Sigmoid colon (tissue), 7 donors: ENCODE results near the gene REST. TPM values are rescaled to one million over a fixed set of nuclear protein-coding genes. Genes with fewer than 3 reads are reported as not detected.

ENCODE experiments used
- DNase-seq: peaks from one replicate; pipeline ENCODE4 v3.0.0-alpha.2; 2019
- H3K27ac ChIP-seq, 4 donors: fragments of 200-600 bp; sonication (generic); one replicate each; pipeline ENCODE4 v1.5.1; 2016 to 2019; ENCODE audit warnings: mild to moderate bottlenecking in 1 of 4
- H3K27me3 ChIP-seq, 3 donors: fragments of 200-600 bp; sonication (generic); one replicate each; pipeline ENCODE4 v1.5.1; 2019; ENCODE audit warnings: mild to moderate bottlenecking in 1 of 3
- H3K36me3 ChIP-seq, 4 donors: fragments of 200-600 bp; sonication (generic); one replicate each; pipeline ENCODE4 v1.5.1; 2016 to 2019
- H3K4me1 ChIP-seq, 4 donors: fragments of 200-600 bp; sonication (generic); one replicate each; pipeline ENCODE4 v1.5.1; 2017 to 2019
- H3K4me3 ChIP-seq, 4 donors: fragments of 200-600 bp; sonication (generic); one replicate each; pipeline ENCODE4 v1.5.1; 2017 to 2019; ENCODE audit warnings: mild to moderate bottlenecking in 2 of 4, moderate library complexity in 1 of 4
- H3K9me3 ChIP-seq, 4 donors: fragments of 200-600 bp in 3 of 4; sonication (generic) in 3 of 4; one replicate each; pipeline versions ENCODE4 v1.5.1 to v1.6.1; 2013 to 2019
- CTCF ChIP-seq, 4 experiments: fragments of 450-650 bp in 3 of 4; fragments of 200-600 bp in 1 of 4; IDR thresholded peaks; one replicate each; pipeline ENCODE4 v1.5.1; 2016 to 2019; ENCODE audit warnings: antibody characterized with exemption in 4 of 4, mild to moderate bottlenecking in 3 of 4, moderate library complexity in 2 of 4
- EP300 ChIP-seq, 4 donors: sonication (generic); formaldehyde crosslinking; IDR thresholded peaks; one replicate each; pipeline ENCODE4 v1.6.1; 2017; ENCODE audit warnings: antibody characterized with exemption in 4 of 4
- POLR2A ChIP-seq, 2 donors: fragments of 450-650 bp; IDR thresholded peaks; one replicate each; pipeline ENCODE4 v1.6.1; 2016; ENCODE audit warnings: antibody characterized with exemption in 2 of 2, mild to moderate bottlenecking in 2 of 2, moderate library complexity in 2 of 2
- POLR2AphosphoS5 ChIP-seq, 4 donors: sonication (generic); formaldehyde crosslinking; IDR thresholded peaks; one replicate each; pipeline ENCODE4 v1.6.1; 2017; ENCODE audit warnings: antibody characterized with exemption in 4 of 4
- WGBS, 2 donors: extraction: QIAGEN DNeasy Blood & Tissue Kit; methylation state at CpG; one replicate each; pipeline ENCODE4 v1.1.7; 2013; 5-methylcytosine and 5-hydroxymethylcytosine counted together
- intact Hi-C: fragments of 100-400 bp; cut with DNase I; formaldehyde crosslinking; loops from one replicate; pipeline ENCODE4 v1.15.1; 2023
- polyA plus RNA-seq, 3 donors: library from polyadenylated mRNA; stranded (reverse); fragments of 200-250 nt; gene quantifications; one replicate each; pipeline ENCODE4 v1.2.3, GENCODE V29; 2013
- total RNA-seq, 4 donors: library from RNA; depleted of rRNA; stranded (reverse); fragments of >200 nt; gene quantifications; one replicate each; pipeline ENCODE4 v1.1.0, GENCODE V29; 2016
- donor health status: healthy with polysubstance abuse.
- donor health status: Bipolar disorder and iron deficiency.
- donor health status: healthy.

The REST gene
- total and polyA plus RNA-seq, 7 donors, result 4.8 to 32.8 (median 23.7) TPM

- 96% methylated on average over 3 of the region's 3 CpGs for WGBS, 2 donors
- peaks cover 0 to 68% (median 21%) of the 10 kb centered on the region in 4 donors for H3K36me3 ChIP-seq
- TF ChIP-seq EP300 (IDR thresholded peaks at IDR 0.05) (no peak), POLR2AphosphoS5 (IDR thresholded peaks at IDR 0.05) (no peak), POLR2A (IDR thresholded peaks at IDR 0.05) (no peak), CTCF (IDR thresholded peaks at IDR 0.05) (no peak)
- peaks cover 0 to 12% (median 8%) of the 10 kb centered on the region in 4 donors for H3K4me1 ChIP-seq
- no peak overlapping the region for H3K27ac ChIP-seq
- no peaks in the 10 kb centered on the region for H3K9me3 ChIP-seq
- intact Hi-C loops, result no loop called here
- no peak overlapping the region for H3K4me3 ChIP-seq
- no peak for DNase-seq
- no peaks in the 10 kb centered on the region for H3K27me3 ChIP-seq
These were observed 79.3 kb downstream of the REST start for GRCh38 chr4:56986952-56987351.

DNA sequence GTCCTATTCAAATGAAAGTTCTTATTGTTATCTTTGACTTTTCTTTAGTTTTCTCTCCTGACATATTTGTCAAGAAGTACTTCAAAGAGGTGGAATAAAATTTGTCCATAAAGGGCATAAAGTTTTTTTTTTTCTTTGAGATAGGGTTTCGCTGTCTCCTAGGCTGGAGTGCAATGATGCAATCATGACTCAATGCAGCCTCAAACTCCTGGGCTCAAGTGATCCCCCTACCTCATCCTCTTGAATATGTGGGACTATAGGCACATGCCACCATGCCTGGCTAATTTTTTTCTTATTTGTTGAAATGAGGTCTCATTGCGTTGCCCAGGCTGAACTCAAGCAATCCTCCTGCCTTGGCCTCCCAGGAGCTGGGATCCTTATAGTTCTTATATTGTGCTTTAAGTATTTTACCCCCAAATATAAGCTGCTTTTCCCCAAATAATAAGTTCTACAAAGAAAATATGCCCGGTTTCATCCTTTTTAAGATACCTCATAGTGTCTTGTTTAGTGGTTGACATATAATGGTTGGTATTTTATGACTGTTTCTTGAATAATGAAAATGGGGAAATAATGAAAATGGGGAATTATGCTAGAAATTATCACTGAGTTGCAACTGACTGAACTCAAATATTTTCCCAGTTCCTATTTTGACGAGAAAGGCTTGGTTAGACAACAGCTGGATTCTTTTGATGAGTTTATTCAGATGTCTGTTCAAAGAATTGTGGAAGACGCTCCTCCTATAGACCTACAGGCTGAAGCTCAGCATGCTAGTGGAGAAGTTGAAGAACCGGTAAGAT is 82.6 kb downstream of the REST start:
- no peak for TF ChIP-seq CTCF (IDR thresholded peaks at IDR 0.05)
- TF ChIP-seq EP300 (IDR thresholded peaks at IDR 0.05), result no peak
- TF ChIP-seq POLR2A (IDR thresholded peaks at IDR 0.05), result no peak
- no peak for TF ChIP-seq POLR2AphosphoS5 (IDR thresholded peaks at IDR 0.05)
- Histone ChIP-seq H3K36me3 (peaks cover 0 to 88% (median 20%) of the 10 kb centered on the region in 4 donors), H3K4me1 (peaks cover 0 to 5% (median 5%) of the 10 kb centered on the region in 4 donors), H3K27ac (no peak overlapping the region), H3K9me3 (no peaks in the 10 kb centered on the region), H3K27me3 (no peaks in the 10 kb centered on the region), H3K4me3 (no peak overlapping the region)
- DNase-seq, result no peak
- intact Hi-C loops, result no loop called here
- 89 to 92% methylated on average over 6 of the region's 6 CpGs for WGBS, 2 donors

DNA sequence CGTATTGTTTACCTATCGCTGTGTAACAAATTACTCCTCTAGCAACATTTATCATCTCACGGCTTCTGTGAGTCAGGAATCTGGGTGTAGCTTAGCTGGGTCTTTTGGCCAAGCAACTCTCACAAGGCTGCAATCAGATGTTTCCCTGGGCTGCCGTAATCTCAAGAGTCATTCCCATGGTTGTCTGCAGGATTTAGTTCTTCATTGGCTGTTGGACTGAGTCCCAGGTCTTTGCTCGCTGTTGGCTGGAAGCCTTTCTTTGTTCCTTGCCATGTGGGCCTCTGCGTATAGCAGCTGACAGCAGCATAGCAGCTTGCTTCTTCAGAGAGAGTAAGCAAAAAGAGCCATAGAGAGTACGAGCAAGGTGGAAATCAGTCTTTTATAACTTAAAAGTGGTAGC is 87.8 kb downstream of the REST start:
- TF ChIP-seq CTCF (IDR thresholded peaks at IDR 0.05) (no peak), POLR2AphosphoS5 (IDR thresholded peaks at IDR 0.05) (peak; percentile 44 to 73 (median 57)), EP300 (IDR thresholded peaks at IDR 0.05) (peak in 1 of 4 donors; percentile 55)
- Histone ChIP-seq H3K27me3 (no peaks in the 10 kb centered on the region), H3K27ac (peak overlapping the region; percentile 37 to 82 (median 68)), H3K9me3 (no peaks in the 10 kb centered on the region), H3K4me3 (no peak overlapping the region), H3K4me1 (peaks cover 0 to 12% (median 10%) of the 10 kb centered on the region in 4 donors), H3K36me3 (peaks cover 10 to 73% (median 16%) of the 10 kb centered on the region in 4 donors)
- WGBS, 2 donors, result 48 to 71% methylated on average over 7 of the region's 7 CpGs
- intact Hi-C loops, result no loop called here
- DNase-seq, result peak; percentile 89

DNA sequence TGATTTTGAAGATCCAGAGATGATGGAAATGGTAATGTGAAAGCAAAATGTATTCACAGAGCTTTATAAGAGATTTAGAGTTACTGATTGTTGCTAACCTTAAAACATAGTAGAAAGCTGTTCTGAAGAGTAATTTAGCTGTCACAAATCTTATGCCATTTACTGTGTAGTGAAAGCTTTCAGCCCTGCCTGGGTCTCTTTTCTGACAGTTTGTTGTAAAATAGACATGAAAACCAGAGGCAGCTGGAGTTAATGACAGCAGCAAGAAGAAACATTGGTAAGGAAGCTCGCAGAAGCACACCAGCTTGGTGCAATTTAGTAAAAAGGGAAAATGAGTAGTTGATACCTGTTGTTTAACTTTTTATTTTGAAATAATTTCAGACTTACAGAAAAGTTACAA is 92.1 kb downstream of the REST start:
- H3K27me3 ChIP-seq, result no peaks in the 10 kb centered on the region
- H3K36me3 ChIP-seq, result peaks cover 14 to 80% (median 22%) of the 10 kb centered on the region in 4 donors
- intact Hi-C loops, result no loop called here
- whole genome bisulfite sequencing, 2 donors, result 92 to 100% methylated on average over 1 of the region's 1 CpG
- DNase-seq, result no peak
- peaks cover 0 to 12% (median 10%) of the 10 kb centered on the region in 4 donors for H3K4me1 ChIP-seq
- H3K27ac ChIP-seq, result no peak overlapping the region
- no peak for TF ChIP-seq POLR2AphosphoS5 (IDR thresholded peaks at IDR 0.05)
- TF ChIP-seq EP300 (IDR thresholded peaks at IDR 0.05), result no peak
- TF ChIP-seq CTCF (IDR thresholded peaks at IDR 0.05), result no peak
- no peak for TF ChIP-seq POLR2A (IDR thresholded peaks at IDR 0.05)
- no peak overlapping the region for H3K4me3 ChIP-seq
- H3K9me3 ChIP-seq, result no peaks in the 10 kb centered on the region
